RWPE1 (cell line): ENCODE measurements around the gene TP63.
"Not testable (repeated sequence)": the region's sequence is repeated elsewhere in the genome, so short reads cannot be mapped to it uniquely, and the experiment has no call there.

Experiments used
- CTCF ChIA-PET: fragments of 350-600 bp; sonication (Branson Sonifier 250); formaldehyde crosslinking; extraction: SDS; loops from one replicate; lab custom pipeline; 2021; lab: Yijun Ruan, JAX
- POLR2A ChIA-PET: fragments of 400-600 bp; formaldehyde crosslinking; extraction: SDS; loops from one replicate; lab custom pipeline; 2020; ENCODE audit warnings: antibody characterized with exemption; ENCODE audit not compliant: low non-redundant PET; lab: Yijun Ruan, JAX
- DNase-seq: peaks from one replicate; pipeline ENCODE4 v3.0.0; 2012; ENCODE audit warnings: low spot score
- H3K27ac ChIP-seq: fragments of 450-650 bp; 2 replicates; pipeline ENCODE4 v1.5.1; 2017
- TF ChIP-seq, protein P1 (sequence below): fragments of 450-650 bp; conservative IDR thresholded peaks from 2 replicates; pipeline ENCODE4 v1.5.1; 2017; ENCODE audit warnings: low read depth, mild to moderate bottlenecking

The TP63 gene

DNA sequence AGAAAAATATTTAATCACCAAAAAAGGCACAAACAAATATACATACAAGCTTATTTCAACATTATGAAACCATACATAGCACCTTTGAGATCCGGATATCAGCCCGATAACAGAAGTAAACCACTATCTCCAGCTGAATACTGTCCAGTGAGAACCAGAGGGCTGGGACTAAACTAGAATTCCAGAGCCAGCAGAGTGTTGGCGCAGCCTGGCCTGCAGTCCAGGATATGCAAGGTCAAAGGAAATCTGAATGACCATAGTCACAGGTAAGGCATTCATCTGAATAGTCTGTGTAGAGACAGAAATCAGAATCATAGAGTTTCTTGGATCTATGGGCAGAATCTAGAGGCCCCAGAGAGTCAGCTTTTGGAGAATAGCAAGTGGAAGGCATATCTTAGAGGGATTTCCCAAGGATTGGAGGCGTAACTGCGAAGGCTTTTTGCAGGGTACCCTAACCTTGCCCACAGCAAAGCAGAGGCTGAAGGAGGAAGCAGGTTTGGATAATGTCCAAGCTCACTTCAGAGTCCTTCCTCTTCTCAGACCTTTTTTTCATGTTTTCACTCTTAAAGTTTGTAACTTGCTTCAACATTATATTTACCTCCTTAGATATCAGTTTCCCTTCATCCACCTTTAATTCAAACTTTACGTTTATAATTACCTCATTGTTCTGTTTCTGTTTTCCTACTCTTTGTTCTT, 32.5 kb upstream of the TP63 start:
- CTCF ChIA-PET: no interaction called here

GRCh38 chr3:189602471-189602870, 28.7 kb upstream of the TP63 start:
- no peak for DNase-seq
- TF ChIP-seq, protein P1, sequence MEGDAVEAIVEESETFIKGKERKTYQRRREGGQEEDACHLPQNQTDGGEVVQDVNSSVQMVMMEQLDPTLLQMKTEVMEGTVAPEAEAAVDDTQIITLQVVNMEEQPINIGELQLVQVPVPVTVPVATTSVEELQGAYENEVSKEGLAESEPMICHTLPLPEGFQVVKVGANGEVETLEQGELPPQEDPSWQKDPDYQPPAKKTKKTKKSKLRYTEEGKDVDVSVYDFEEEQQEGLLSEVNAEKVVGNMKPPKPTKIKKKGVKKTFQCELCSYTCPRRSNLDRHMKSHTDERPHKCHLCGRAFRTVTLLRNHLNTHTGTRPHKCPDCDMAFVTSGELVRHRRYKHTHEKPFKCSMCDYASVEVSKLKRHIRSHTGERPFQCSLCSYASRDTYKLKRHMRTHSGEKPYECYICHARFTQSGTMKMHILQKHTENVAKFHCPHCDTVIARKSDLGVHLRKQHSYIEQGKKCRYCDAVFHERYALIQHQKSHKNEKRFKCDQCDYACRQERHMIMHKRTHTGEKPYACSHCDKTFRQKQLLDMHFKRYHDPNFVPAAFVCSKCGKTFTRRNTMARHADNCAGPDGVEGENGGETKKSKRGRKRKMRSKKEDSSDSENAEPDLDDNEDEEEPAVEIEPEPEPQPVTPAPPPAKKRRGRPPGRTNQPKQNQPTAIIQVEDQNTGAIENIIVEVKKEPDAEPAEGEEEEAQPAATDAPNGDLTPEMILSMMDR: no peak
- H3K27ac ChIP-seq: no peak overlapping the region
- ChIA-PET POLR2A (no interaction called here), CTCF (interaction anchor here (0.6 kb wide), 1 partner anchor 131 kb away, joined by 3 read pairs; no protein-coding TSS in a partner anchor)

More for the DNA sequence above, 32.5 kb upstream of the TP63 start:
- TF ChIP-seq, protein P1: no peak
- DNase-seq: no peak
- H3K27ac ChIP-seq: no peak overlapping the region
- POLR2A ChIA-PET: no interaction called here

- POLR2A ChIA-PET: interaction anchor here (0.6 kb wide), 1 partner anchor 11 kb away, joined by 6 read pairs; no protein-coding TSS in a partner anchor
- CTCF ChIA-PET: interaction anchor here (0.7 kb wide), 1 partner anchor 345 kb away, joined by 4 read pairs; no protein-coding TSS in a partner anchor
Measured at GRCh38 chr3:189605717-189606116, 25.5 kb upstream of the TP63 start.

DNA sequence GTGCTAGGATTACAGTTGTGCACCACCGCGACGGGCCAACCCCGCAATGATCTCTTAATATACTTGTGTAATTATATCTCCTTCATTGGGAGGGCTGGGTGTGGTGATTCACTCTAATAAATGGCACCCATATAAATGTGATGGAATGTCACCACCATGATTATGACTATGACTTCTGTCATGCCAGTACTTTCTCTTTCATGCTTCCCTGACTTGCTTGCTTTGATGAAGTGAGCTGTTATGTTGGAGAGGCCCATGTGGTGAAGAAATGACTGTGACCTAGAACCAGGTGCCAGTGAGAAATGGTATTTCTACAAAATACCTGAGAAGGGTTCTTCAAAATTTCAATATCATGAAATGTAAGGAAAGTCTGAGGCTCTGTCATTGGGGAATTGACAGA, 24.4 kb upstream of the TP63 start:
- no peak overlapping the region for H3K27ac ChIP-seq
- CTCF ChIA-PET: no interaction called here
- TF ChIP-seq, protein P1: no peak
- DNase-seq: no peak
- POLR2A ChIA-PET: no interaction called here

More at GRCh38 chr3:189605717-189606116, 25.5 kb upstream of the TP63 start:
- no peak overlapping the region for H3K27ac ChIP-seq
- TF ChIP-seq, protein P1: no peak
- no peak for DNase-seq

DNA sequence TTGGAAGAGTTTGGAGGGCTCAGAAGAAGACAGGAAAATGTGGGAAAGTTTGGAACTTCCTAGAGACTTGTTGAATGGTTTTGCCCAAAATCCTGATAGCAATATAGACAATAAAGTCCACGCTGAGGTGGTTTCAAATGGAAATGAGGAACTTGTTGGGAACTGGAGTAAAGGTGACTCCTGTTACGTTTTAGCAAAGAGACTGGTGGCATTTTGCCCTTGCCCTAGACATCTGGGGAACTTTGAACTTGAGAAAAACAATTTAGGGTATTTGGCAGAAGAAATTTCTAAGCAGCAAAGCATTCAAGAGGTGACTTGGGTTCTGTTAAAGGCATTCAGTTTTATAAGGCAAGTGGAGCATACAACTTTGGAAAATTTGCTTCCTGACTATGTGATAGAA, 18.5 kb upstream of the TP63 start:
- POLR2A ChIA-PET: not testable (repeated sequence)
- CTCF ChIA-PET: interaction anchor here (0.6 kb wide), 1 partner anchor 229 kb away, joined by 4 read pairs; no protein-coding TSS in a partner anchor

GRCh38 chr3:189613122-189613521, 18.1 kb upstream of the TP63 start:
- POLR2A ChIA-PET: no interaction called here
- no peak overlapping the region for H3K27ac ChIP-seq
- DNase-seq: no peak
- CTCF ChIA-PET: interaction anchor here (0.6 kb wide), 1 partner anchor 229 kb away, joined by 4 read pairs; no protein-coding TSS in a partner anchor
- TF ChIP-seq, protein P1: no peak

More for the DNA sequence above, 18.5 kb upstream of the TP63 start:
- not testable (repeated sequence) for H3K27ac ChIP-seq, DNase-seq

- TF ChIP-seq, protein P1: no peak
- CTCF ChIA-PET: interaction anchor here (0.7 kb wide), 1 partner anchor 219 kb away, joined by 3 read pairs; no protein-coding TSS in a partner anchor
- DNase-seq: no peak
- POLR2A ChIA-PET: no interaction called here
- no peak overlapping the region for H3K27ac ChIP-seq
Measured at GRCh38 chr3:189621948-189622603, 9.1 kb upstream of the TP63 start.
